HG03135 (cell line): ENCODE measurements around the gene ZNF574.
"Not testable (repeated sequence)": the region's sequence is repeated elsewhere in the genome, so short reads cannot be mapped to it uniquely, and the experiment has no call there.

Experiments used
- ATAC-seq: cut with Tn5 transposase; IDR thresholded peaks from one replicate; pipeline ENCODE4 v1.9.1; 2021; ENCODE audit warnings: mild to moderate bottlenecking, moderate library complexity; ENCODE audit not compliant: unreplicated experiment

The ZNF574 gene

DNA sequence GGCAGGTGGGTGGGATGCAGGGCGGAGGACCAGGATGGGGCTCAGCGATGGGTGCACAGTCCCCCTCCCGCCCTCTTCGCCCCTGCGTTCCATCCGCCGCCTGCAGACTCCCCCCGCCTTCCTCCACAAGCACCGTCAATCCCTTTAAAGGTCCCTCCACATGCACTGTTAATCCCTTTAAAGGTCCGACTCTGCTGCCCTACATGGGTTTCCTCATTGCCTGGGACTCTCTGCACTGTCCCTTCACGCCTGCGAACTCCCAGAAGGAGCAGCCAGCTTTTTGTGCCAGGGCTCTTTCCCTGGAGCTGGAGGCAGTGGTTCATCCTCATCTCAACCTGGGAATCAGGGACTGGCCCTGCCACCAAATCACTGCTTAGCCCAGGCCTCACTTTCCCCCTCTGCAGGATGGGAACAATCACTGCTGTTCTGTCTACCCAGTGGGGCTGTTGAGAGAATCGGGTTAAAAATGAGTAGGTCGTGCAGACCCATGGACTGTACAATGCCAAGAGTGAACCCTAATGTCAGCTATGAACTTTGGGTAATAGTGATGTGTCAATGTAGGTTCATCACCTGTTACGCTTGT is 20.4 kb downstream of the ZNF574 start:
- no peak for ATAC-seq

DNA sequence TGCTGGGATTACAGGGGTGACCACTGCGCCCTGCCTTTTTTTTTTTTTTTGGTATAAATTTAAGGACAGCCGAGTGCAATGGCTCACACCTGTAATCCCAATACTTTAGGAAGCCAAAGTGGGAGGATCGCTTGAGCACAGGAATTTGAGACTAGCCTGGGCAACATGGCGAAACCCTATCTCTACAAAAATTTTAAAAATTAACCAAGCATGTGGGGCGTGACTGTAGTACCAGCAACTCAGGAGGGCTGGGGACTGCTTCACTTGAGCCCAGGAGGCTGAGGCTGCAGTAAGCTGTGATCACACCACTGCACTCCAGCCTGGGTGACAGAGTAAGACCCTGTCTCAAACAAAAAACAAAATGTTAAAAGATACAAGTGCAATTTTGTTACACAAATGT is 21.5 kb downstream of the ZNF574 start:
- ATAC-seq: no peak

DNA sequence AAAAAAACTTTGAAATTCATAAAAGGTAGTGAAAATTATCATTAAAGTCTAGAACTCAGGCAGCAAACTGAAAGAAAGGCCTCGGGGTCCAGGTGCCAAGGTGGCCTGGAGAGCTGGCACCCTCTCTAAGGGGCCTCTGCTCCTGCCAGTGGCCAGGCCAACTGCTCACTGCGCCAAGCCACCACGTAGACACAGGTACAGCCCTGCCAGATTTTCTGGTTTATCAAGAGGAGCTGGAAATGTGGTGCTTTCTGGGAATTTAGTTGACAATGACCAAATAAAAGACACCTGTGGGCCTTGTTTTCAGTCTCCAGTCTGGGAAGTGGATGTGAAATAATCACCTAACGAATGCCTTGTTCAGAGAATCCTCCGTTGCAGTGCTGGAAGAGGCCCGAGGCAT is 22.8 kb downstream of the ZNF574 start:
- ATAC-seq: no peak

DNA sequence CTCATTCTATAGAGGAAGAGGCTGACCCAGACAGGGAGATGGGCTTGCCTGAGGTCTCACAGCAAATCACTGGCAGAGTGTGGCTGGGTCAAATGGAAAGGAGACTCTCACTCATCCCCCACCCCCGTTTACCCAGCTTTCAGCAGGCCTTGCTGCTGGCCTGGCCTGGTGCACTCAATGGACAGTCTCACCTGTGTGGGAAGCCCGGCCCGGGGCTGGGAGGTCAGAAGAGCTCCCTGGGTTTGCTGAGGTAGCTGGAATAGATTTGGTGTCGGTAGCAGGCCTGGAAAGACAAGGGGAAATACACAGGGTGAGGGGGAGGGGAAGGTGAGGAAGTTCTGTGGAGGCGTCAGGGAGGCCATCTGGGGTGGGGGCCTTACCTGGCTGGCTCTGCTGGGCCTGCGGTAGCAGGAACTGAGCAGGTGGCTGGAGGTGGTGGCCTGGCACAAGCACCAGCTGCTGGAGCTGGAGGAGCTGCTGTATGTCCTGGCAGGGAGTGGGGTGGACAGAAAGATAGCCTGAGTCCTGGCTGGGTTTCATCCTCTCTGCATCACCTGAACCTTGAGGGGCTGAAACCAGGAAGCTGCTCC is 23.5 kb downstream of the ZNF574 start:
- no peak for ATAC-seq

DNA sequence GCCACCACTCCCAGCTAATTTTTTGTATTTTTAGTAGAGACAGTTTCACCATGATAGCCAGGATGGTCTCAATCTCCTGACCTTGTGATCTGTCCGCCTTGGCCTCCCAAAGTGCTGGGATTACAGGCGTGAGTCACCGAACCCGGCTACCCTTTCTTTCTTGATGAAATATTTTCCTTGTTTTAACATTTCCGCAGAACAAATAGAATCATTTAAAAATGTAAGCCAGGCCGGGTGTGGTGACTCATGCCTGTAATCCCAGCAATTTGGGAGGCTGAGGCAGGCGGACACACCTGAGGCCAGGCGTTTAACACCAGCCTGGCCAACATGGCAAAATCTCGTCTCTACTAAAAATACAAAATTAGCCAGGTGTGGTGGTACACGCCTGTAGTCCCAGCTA is 24.3 kb downstream of the ZNF574 start:
- not testable (repeated sequence) for ATAC-seq

DNA sequence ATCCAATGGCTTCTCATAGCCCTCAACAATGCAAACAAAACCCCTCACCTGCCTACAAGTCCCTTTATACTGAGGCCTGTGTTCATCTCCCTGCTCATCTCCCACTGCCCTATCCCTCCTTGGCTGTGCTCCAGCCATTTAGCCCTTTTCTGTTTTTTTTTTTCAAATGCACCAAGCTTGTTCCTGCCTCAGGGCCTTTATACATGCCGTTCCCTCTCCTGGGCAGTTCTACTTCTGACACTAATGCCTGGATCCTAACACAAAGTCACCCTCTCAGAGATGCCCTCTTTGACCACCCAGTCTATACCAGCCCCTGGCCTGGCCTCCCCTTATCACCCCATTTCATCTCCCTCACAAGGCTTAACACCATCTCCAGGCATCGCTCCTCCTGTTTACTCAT is 26.9 kb downstream of the ZNF574 start:
- no peak for ATAC-seq

DNA sequence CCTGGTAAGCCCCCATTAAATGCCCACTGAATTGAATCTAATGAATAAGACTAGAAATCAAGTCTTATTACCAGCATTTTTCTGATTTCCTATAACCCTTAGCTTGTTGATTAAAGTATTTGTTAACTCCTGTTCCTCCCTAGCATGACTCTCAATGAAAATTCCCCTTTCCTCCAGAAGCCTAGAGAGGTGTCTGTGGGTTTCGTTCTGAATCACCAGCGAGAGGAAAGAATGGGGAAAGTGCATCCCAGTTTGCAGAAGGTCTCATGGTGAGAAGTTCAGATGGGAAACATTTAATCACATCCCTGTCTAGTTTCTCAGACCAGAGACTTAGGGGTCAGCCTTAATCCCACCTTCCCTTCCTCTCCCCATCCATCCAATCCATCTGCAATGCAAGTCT is 29.4 kb downstream of the ZNF574 start:
- ATAC-seq: no peak

DNA sequence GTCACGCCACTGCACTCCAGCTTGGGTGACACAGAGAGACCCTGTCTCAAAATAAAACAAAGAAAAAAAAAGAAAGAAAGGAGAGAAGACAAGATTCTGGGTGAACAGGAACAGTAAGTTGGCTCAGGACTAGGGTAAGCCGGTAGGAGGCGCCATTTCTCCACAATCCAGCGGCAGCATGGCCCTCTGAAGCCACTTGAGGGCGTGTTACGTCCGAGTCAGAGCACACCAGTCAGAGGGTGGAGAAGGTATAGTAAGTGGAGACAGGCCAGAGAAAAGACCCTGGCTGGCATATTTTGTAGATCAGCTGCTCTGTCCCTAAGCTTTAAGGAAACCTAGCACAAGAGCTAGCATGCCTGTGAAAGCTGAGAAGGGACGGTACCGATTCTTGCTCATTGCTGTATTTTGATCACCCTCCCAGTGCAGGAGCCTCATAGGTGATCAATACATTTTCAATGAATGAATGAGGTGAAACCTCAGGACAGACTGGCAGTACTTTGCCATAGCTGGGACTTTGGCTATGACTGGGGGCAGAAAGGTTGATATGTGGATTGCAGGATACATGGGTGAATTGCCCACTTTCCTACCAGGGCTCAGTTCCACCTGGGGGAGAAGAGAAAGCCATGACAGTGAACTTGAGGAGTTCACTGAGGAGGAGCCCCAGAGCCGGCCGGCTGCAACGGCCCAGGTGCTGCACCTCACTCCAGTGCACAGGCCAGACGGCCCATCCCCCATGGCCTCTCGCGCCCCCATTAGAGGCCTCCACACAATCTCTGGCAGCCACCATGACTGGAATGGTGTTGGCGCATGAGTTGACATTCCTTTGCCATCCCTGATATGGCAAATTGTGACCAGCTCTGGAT is 32.8 kb downstream of the ZNF574 start:
- ATAC-seq: peak; percentile 69

DNA sequence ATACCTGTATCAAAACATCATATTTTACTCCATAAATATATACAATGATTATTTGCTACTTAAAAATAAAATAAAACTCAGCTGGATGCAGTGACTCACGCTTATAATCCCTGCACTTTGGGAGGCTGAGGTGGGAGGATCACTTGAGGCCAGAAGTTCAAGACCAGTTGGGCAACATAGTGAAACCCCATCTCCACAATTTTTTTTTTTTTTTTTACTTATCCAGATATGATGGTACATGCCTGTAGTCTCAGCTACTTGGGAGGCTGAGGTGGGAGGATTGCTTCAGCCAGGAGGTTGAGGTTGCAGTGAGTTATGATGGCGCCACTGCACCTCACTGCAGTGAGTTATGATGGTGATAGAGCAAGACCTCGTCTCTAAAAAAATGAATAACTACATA is 33.9 kb downstream of the ZNF574 start:
- no peak for ATAC-seq

DNA sequence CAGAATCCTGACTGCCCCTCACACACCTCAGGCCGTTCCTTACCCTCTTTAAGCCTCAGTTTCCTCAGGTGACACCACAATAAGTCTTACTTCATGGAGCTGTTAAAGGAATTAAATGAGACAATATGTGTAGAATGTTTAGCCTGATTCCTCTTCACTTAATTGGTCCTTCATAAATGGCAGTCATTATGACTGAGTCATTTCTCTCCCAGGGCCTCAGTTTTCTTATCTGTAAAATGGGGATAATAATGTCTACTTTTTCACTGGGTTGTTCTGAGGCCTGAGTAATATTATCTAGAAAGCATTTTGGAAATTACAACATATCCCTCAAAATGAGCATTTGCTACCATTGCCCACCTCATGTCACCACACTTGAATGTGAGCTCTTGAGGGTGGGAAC is 34.7 kb downstream of the ZNF574 start:
- no peak for ATAC-seq

DNA sequence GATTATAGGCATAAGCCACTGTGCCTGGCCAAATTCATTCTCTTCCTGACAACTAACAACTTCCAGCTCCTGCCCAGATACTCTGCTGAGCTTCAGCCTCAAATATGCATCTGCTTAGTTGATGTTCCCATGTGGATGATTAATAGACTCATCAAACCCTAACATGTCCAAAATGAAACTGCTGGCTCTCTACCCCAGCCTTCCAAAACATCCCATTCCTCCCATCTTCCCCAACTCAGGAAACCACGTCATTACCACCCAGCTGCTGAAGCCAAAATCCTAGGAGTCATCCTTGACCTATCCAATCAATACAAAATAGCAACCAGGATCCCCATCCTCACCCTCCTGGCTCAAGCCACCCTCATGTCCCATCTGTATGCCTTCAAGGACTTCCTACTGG is 35.4 kb downstream of the ZNF574 start:
- ATAC-seq: no peak

DNA sequence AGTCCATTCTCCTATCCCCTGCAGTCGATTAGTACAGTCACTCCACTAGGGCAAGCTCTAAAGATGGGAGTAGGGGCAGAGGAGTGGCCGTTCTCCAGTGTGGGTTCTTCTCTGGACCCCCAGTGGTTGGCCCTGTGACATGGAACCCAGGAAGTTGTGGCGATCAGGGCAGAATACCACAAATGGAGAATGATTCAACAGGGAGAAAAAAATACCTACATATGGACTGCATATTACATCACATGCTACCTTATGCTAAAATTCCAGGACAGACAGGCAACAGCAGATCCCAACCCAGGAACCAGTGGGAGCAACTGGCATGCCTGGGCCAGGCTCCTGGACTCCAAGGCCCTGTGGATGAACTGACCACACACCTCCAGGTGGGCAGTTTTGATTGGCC is 35.8 kb downstream of the ZNF574 start:
- ATAC-seq: no peak

DNA sequence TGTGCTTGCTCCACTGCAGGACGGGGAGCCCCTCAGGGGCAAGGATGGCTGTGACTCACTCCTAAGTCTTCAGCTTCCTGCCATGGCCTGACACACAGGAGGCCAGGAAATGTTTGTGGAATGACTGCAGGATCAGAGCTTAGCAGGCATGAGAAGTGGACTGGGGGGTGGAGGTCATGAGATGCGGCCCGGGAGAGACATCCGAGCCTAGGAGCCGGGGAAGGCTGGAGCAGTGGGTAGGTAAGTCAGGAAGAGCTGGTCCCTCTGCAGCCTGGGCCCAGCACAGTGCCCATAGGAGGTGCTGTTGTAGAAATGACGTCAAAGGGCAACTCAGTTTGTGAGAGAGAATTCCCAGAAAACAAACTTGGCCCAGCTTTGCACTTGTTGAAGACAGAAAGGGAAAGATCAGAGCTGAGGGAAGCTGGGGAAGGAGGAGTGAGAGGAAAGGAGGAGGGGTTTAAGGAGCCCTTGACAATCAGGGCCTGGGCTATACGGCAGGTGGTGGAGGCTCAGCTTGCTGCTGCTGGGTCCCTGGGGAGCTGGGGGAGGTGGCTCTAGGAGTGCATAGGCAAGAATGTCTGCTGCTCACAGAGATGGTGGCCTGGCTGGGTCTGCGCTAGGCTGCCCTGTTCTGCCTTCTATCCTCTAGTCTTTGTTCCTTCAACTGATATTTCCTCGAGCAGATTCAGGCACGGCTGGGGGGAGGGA is 37.8 kb downstream of the ZNF574 start:
- peak; percentile 43 for ATAC-seq

DNA sequence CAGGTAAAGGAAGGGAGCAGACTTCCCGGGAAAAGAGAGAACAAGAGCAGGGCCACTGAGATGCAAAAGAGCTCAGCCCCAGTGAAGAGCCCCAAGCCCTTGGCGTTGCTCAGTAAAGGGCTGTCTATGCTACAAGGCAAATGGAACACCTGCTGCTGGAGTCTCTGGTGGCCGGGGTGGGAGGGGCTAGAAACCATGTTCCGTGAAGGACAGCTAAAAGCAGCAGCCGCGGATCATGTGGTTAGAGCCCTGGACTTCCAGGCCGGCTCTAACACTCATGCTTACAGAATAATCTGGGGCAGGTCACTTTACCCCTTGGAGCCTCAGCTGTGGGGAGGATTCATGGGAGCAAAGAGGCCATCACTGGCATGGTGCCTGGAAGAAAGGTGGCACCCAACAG is 38.4 kb downstream of the ZNF574 start:
- ATAC-seq: peak; percentile 72

DNA sequence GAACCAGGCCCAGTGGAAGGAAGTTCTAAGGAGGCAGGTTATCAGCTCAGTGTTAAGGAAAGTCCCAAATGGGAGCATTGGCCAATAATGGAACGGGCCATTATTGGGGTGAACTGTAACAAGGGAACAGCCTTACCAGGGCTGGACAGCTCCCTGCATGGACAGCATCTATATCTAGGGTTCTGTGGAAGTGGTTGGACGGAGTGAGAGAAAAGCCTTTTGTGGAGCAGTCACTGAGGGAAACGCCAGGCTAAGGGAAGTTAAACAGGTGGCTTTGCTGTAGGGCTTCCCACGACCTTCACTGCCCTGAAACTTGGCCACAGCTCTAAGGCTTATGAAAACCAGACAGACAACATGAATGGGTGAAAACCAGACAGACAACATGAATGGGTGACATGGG is 39.3 kb downstream of the ZNF574 start:
- ATAC-seq: no peak

DNA sequence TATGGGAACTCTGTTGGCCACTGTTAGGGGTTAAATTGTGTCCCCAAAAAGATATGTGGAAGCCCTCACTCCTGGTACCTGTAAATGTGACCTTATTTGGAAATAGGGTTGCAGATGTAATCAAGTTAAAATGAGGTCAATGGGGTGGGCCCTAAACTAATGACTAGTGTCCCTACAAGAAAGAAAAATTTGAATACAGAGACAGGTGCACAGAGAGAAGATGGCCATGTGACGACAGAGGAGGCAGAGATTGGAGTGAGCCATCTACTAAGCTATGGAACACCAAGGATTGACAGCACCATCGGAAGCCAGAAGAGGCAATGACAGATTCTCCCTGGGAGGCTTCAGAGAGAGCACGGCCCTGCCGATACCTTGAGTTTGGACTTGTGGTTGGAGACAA is 39.7 kb downstream of the ZNF574 start:
- ATAC-seq: no peak

DNA sequence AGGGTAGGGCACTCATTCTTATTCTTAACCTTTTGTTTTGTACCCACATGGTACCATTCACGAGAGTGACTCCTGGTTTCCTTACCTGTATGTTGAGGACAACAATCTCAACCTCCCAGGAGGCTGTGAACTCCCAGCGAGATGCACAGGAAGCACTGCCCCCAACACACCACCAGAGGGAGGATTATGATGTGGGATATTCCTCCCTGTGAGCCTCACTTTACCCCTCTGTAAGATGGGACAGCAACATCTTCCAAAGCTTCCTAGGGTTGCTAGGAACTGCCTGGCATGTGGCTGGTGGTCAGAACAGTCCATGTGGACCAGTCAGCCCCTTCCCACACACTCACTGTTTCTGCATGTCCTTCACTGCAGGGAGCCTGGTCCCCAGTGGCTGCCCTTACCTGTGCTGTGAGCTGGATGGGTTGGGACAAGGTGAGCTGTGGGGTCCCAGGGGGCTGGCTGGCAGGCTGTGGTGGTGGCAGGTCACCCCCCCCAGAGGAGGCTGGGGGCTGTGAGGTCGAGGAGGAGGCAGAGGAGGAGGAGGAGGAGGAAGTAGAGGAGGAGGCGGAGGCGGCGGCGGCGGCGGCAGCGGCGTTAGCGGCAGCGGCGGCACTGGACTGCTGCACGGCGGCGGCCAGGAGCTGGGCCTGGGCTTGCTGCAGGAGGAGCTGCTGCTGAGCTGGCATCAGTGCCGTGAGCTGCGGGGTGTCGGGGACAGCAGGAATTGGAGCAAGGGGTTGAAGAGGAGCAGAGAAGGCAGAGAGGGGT is 40.5 kb downstream of the ZNF574 start:
- ATAC-seq: no peak

DNA sequence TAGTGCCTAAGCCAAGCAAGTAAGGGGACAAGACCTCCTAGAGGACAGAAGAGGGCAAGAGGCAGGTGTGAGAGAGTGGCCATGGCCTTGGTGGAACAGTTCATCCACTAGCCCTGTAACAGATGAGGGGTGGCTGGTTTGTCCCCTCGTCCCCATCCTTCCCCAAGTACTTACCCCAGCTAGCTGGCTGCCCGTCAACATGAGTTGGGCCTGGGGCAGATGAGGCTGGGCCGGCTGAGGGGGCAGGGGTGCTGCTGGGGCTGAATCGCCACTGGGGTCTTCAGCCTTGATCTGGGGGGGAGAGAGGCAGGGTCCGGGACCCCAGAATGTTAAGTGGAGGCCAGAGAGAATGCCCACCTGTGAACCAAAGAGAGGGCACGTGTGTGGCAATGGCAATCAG is 41.1 kb downstream of the ZNF574 start:
- no peak for ATAC-seq

DNA sequence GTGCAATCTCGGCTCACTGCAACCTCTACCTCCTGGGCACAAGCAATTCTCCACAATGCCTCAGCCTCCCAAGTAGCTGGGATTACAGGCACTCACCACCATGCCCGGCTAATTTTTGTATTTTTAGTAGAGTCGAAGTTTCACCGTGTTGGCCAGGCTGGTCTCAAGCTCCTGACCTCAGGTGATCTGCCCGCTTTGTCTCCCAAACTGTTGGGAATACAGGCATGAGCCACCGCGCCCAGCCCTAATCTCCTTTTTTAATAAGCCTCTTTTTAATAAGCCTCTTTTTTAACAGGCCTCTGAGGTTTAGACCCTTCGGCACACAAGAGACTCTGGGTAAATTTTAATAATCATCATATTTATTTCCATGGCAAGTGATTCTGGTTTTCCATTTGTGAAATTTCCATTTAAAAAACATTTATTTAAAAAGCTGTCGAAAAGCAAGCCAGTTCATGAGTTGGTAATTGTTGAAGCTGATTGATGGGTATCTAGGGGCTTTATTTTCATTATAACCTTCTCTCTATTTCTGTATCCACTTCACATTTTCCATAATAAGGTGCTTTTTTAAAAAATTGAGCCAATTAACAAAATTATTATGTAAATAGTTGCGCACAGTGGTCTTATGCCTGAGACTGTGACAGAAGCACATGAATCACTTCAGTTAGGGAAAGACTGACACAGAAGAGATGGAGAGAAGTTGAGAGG is 44.5 kb downstream of the ZNF574 start:
- no peak for ATAC-seq

DNA sequence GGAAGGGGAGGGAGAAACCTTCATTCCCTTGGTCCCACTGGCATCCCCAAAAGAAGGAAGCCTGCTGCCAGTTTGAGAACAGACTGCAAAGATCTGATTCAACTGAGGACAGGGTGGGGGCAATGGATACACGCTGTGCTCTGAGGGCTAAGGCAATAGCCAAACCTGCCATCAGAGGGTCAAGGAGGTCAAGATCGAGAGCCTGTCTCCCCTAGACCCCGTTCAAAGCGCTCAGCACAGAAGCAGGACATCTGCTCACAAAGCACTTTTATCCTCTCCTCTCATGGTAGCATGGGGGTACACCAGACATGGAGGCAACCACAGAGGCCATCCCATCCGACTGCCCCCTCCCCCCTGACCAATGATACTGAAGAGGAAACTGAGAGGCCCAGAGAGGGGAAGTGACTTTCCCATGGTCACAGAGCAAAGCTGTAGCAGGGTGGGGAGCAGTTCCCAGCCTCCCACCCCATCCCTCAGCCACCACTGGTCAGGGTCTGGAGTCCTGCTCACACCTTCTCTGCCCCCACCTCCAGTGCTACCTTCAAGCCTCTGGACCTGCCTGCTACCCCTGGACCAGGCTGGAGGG is 45.2 kb downstream of the ZNF574 start:
- no peak for ATAC-seq
